Muscle of leg (tissue), 11 donors: ENCODE results near the gene ST6GALNAC1. TPM values are rescaled to one million over a fixed set of nuclear protein-coding genes. Genes with fewer than 3 reads are reported as not detected.

Experiments
- DNase-seq: peaks from one replicate; pipeline ENCODE4 v3.0.0; 2013
- H3K27ac ChIP-seq: one replicate; pipeline ENCODE4 v1.5.1; 2013; ENCODE audit warnings: mild to moderate bottlenecking, low read length, control low read depth
- H3K27me3 ChIP-seq: one replicate; pipeline ENCODE4 v1.6.1; 2013; ENCODE audit warnings: low read length; ENCODE audit not compliant: control insufficient read depth, insufficient read depth
- H3K36me3 ChIP-seq: one replicate; pipeline ENCODE4 v1.6.1; 2013; ENCODE audit warnings: low read length; ENCODE audit not compliant: control insufficient read depth, insufficient read depth
- H3K4me1 ChIP-seq: one replicate; pipeline ENCODE4 v1.6.1; 2013; ENCODE audit warnings: low read length; ENCODE audit not compliant: control insufficient read depth, insufficient read depth
- H3K4me3 ChIP-seq: one replicate; pipeline ENCODE4 v1.5.1; 2013; ENCODE audit warnings: low read length, control low read depth
- H3K9me3 ChIP-seq: replicated peaks from 2 replicates; pipeline ENCODE4 v1.6.1; 2013; ENCODE audit warnings: low read depth, low read length; ENCODE audit not compliant: control insufficient read depth
- WGBS: methylation state at CpG from one replicate; pipeline ENCODE4 v1.1.5; 2013; ENCODE audit warnings: missing lambda C conversion rate; ENCODE audit not compliant: insufficient coverage; 5-methylcytosine and 5-hydroxymethylcytosine counted together
- polyA plus RNA-seq, 8 donors: library from polyadenylated mRNA; unstranded; fragments of 120-200 nt; gene quantifications; one replicate each; pipeline versions ENCODE4 v1.2.1 to v1.2.3, GENCODE V29; 2013; ENCODE audit warnings: inconsistent platforms in 1 of 8, low replicate concordance in 1 of 8; ENCODE audit not compliant: insufficient read length in 8 of 8, insufficient read depth in 1 of 8
- total RNA-seq: library from RNA; stranded (reverse); fragments of 120-200 nt; gene quantifications from one replicate; pipeline ENCODE4 v1.2.4, GENCODE V29; 2013

Gene ST6GALNAC1
- total and polyA plus RNA-seq, 9 donors, result 0.13 to 8.5 (median 0.53) TPM

- Histone ChIP-seq H3K4me3 (no peak overlapping the region), H3K27me3 (peaks cover 49% of the 10 kb centered on the region), H3K36me3 (no peaks in the 10 kb centered on the region), H3K9me3 (no peaks in the 10 kb centered on the region), H3K27ac (no peak overlapping the region), H3K4me1 (peaks cover 19% of the 10 kb centered on the region)
- no CpG with 5 or more reads among the region's 3 CpGs for WGBS
- no peak for DNase-seq
These were observed 60.9 kb downstream of the ST6GALNAC1 start for GRCh38 chr17:76582660-76583059.

GRCh38 chr17:76581515-76581914 is 62.0 kb downstream of the ST6GALNAC1 start:
- 67% methylated on average over 1 of the region's 5 CpGs for WGBS

GRCh38 chr17:76579281-76579680 is 64.3 kb downstream of the ST6GALNAC1 start:
- Histone ChIP-seq H3K27ac (no peak overlapping the region), H3K9me3 (no peaks in the 10 kb centered on the region), H3K36me3 (no peaks in the 10 kb centered on the region), H3K27me3 (peaks cover 18% of the 10 kb centered on the region), H3K4me3 (no peak overlapping the region), H3K4me1 (peaks cover 6% of the 10 kb centered on the region)
- no CpG with 5 or more reads among the region's 2 CpGs for WGBS
- DNase-seq, result no peak

More at GRCh38 chr17:76581515-76581914, 62.0 kb downstream of the ST6GALNAC1 start:
- Histone ChIP-seq H3K36me3 (no peaks in the 10 kb centered on the region), H3K4me3 (no peak overlapping the region), H3K9me3 (no peaks in the 10 kb centered on the region), H3K27me3 (peaks cover 38% of the 10 kb centered on the region), H3K27ac (no peak overlapping the region), H3K4me1 (peaks cover 19% of the 10 kb centered on the region)
- no peak for DNase-seq

GRCh38 chr17:76578376-76578775 is 65.2 kb downstream of the ST6GALNAC1 start:
- Histone ChIP-seq H3K27me3 (peaks cover 9% of the 10 kb centered on the region), H3K36me3 (no peaks in the 10 kb centered on the region), H3K4me1 (peaks cover 6% of the 10 kb centered on the region), H3K9me3 (no peaks in the 10 kb centered on the region), H3K4me3 (no peak overlapping the region), H3K27ac (no peak overlapping the region)
- DNase-seq, result no peak
- WGBS, result 42% methylated on average over 2 of the region's 5 CpGs

- H3K9me3 ChIP-seq, result no peaks in the 10 kb centered on the region
- DNase-seq, result no peak
- WGBS, result 75% methylated on average over 3 of the region's 7 CpGs
These were observed 65.7 kb downstream of the ST6GALNAC1 start for GRCh38 chr17:76577876-76578275.

GRCh38 chr17:76576189-76576588 is 67.4 kb downstream of the ST6GALNAC1 start:
- H3K4me3 ChIP-seq, result no peak overlapping the region
- WGBS, result 89% methylated on average over 7 of the region's 9 CpGs
- peaks cover 6% of the 10 kb centered on the region for H3K4me1 ChIP-seq

More at GRCh38 chr17:76577876-76578275, 65.7 kb downstream of the ST6GALNAC1 start:
- H3K27ac ChIP-seq, result no peak overlapping the region
- no peak overlapping the region for H3K4me3 ChIP-seq
- no peaks in the 10 kb centered on the region for H3K36me3 ChIP-seq
- H3K4me1 ChIP-seq, result peaks cover 6% of the 10 kb centered on the region
- peaks cover 9% of the 10 kb centered on the region for H3K27me3 ChIP-seq

GRCh38 chr17:76575570-76575969 is 68.0 kb downstream of the ST6GALNAC1 start:
- no peaks in the 10 kb centered on the region for H3K4me1 ChIP-seq
- no peak overlapping the region for H3K27ac ChIP-seq
- peaks cover 1% of the 10 kb centered on the region for H3K9me3 ChIP-seq
- no peaks in the 10 kb centered on the region for H3K27me3 ChIP-seq
- no peak for DNase-seq
- WGBS, result 69% methylated on average over 3 of the region's 5 CpGs
- H3K4me3 ChIP-seq, result no peak overlapping the region
- H3K36me3 ChIP-seq, result no peaks in the 10 kb centered on the region

More at GRCh38 chr17:76576189-76576588, 67.4 kb downstream of the ST6GALNAC1 start:
- no peak for DNase-seq
- Histone ChIP-seq H3K36me3 (no peaks in the 10 kb centered on the region), H3K27me3 (peaks cover 2% of the 10 kb centered on the region), H3K27ac (no peak overlapping the region), H3K9me3 (no peaks in the 10 kb centered on the region)

Other genes with a start within 250 kb of the ST6GALNAC1 start
- gene UBE2O, start 190.6 kb downstream of the ST6GALNAC1 start, total RNA-seq, result 11.1 TPM
- gene UBE2O, start 190.6 kb downstream of the ST6GALNAC1 start, polyA plus RNA-seq, result 10 to 100 TPM; 13.9 to 20.4 (median 17.2) TPM
- gene AANAT, start 176.2 kb downstream of the ST6GALNAC1 start, total RNA-seq, result 0.22 TPM
- gene AANAT, start 176.2 kb downstream of the ST6GALNAC1 start, polyA plus RNA-seq, result under 1 TPM in 5 of 8 donors, not detected in 3; 0.18 to 0.87 (median 0.34) TPM
- 4.2 TPM for gene RHBDF2, start 142.3 kb downstream of the ST6GALNAC1 start, total RNA-seq
- gene RHBDF2, start 142.3 kb downstream of the ST6GALNAC1 start, polyA plus RNA-seq, result 1 to 10 TPM; 3.5 to 7.0 (median 5.4) TPM
- 12.8 TPM for gene CYGB, start 106.0 kb downstream of the ST6GALNAC1 start, total RNA-seq
- 10 to 100 TPM; 15.9 to 27.2 (median 20.8) TPM for gene CYGB, start 106.0 kb downstream of the ST6GALNAC1 start, polyA plus RNA-seq
- gene PRCD, start 103.7 kb downstream of the ST6GALNAC1 start, total RNA-seq, result 3.9 TPM
- gene PRCD, start 103.7 kb downstream of the ST6GALNAC1 start, polyA plus RNA-seq, result 1 to 10 TPM; 2.2 to 6.5 (median 3.8) TPM
- gene ST6GALNAC2, start 57.9 kb downstream of the ST6GALNAC1 start, total RNA-seq, result 1.5 TPM
- gene ST6GALNAC2, start 57.9 kb downstream of the ST6GALNAC1 start, polyA plus RNA-seq, result 1 to 10 TPM; 1.2 to 8.0 (median 1.9) TPM
- 121 TPM for gene MXRA7, start 67.2 kb upstream of the ST6GALNAC1 start, total RNA-seq
- gene MXRA7, start 67.2 kb upstream of the ST6GALNAC1 start, polyA plus RNA-seq, result 100 to 1,000 TPM; 106 to 172 (median 135) TPM
- 13.8 TPM for gene JMJD6, start 82.8 kb upstream of the ST6GALNAC1 start, total RNA-seq
- gene JMJD6, start 82.8 kb upstream of the ST6GALNAC1 start, polyA plus RNA-seq, result 10 to 100 TPM; 18.6 to 25.0 (median 22.8) TPM
- 21.6 TPM for gene METTL23, start 83.1 kb upstream of the ST6GALNAC1 start, total RNA-seq
- gene METTL23, start 83.1 kb upstream of the ST6GALNAC1 start, polyA plus RNA-seq, result 10 to 100 TPM; 19.6 to 23.6 (median 21.2) TPM
- 111 TPM for gene SRSF2, start 93.6 kb upstream of the ST6GALNAC1 start, total RNA-seq
- gene SRSF2, start 93.6 kb upstream of the ST6GALNAC1 start, polyA plus RNA-seq, result 100 to 1,000 TPM; 200 to 238 (median 219) TPM
- gene MFSD11, start 94.4 kb upstream of the ST6GALNAC1 start, total RNA-seq, result 38.6 TPM
- gene MFSD11, start 94.4 kb upstream of the ST6GALNAC1 start, polyA plus RNA-seq, result 10 to 100 TPM; 28.0 to 36.4 (median 31.7) TPM
- gene MGAT5B, start 224.6 kb upstream of the ST6GALNAC1 start, total RNA-seq, result 0.40 TPM
- gene MGAT5B, start 224.6 kb upstream of the ST6GALNAC1 start, polyA plus RNA-seq, result 1 to 10 TPM in 1 of 8 donors, under 1 TPM in 7; 0.57 to 1.1 (median 0.88) TPM